Measurements from ENCODE around the gene KCNG2. TPM values are rescaled to one million over a fixed set of nuclear protein-coding genes. Genes with fewer than 3 reads are reported as not detected.

Gene KCNG2
- total RNA-seq, 1 donor from 2014 or later = not detected

- TF ChIP-seq, protein P1, sequence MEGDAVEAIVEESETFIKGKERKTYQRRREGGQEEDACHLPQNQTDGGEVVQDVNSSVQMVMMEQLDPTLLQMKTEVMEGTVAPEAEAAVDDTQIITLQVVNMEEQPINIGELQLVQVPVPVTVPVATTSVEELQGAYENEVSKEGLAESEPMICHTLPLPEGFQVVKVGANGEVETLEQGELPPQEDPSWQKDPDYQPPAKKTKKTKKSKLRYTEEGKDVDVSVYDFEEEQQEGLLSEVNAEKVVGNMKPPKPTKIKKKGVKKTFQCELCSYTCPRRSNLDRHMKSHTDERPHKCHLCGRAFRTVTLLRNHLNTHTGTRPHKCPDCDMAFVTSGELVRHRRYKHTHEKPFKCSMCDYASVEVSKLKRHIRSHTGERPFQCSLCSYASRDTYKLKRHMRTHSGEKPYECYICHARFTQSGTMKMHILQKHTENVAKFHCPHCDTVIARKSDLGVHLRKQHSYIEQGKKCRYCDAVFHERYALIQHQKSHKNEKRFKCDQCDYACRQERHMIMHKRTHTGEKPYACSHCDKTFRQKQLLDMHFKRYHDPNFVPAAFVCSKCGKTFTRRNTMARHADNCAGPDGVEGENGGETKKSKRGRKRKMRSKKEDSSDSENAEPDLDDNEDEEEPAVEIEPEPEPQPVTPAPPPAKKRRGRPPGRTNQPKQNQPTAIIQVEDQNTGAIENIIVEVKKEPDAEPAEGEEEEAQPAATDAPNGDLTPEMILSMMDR (IDR thresholded peaks at IDR 0.05; ENCODE audit: unreplicated experiment) = no peak
- H3K27me3 Mint-ChIP-seq (ENCODE audit: low read depth) = peaks cover 6% of the 10 kb centered on the region
- H3K27ac Mint-ChIP-seq = no peak overlapping the region
- no peak for DNase-seq (ENCODE audit: low spot score in 2 of 2, unreplicated experiment in 2 of 2)
- H3K4me1 Mint-ChIP-seq = peaks cover 18% of the 10 kb centered on the region
- no peak overlapping the region for H3K4me3 Mint-ChIP-seq
- H3K9me3 Mint-ChIP-seq = no peaks in the 10 kb centered on the region
- no peaks in the 10 kb centered on the region for H3K36me3 Mint-ChIP-seq
Measured at GRCh38 chr18:79852561-79853302, 55.0 kb downstream of the KCNG2 start.

- H3K27me3 Mint-ChIP-seq (ENCODE audit: low read depth) = peaks cover 6% of the 10 kb centered on the region
- H3K4me1 Mint-ChIP-seq = peaks cover 18% of the 10 kb centered on the region
- H3K36me3 Mint-ChIP-seq = no peaks in the 10 kb centered on the region
- H3K9me3 Mint-ChIP-seq = no peaks in the 10 kb centered on the region
- H3K4me3 Mint-ChIP-seq = no peak overlapping the region
- H3K27ac Mint-ChIP-seq = no peak overlapping the region
- TF ChIP-seq, protein P1 (IDR thresholded peaks at IDR 0.05; ENCODE audit: unreplicated experiment) = no peak
- no peak for DNase-seq (ENCODE audit: low spot score in 2 of 2, unreplicated experiment in 2 of 2)
Measured at GRCh38 chr18:79853303-79853992, 55.7 kb downstream of the KCNG2 start.

GRCh38 chr18:79853993-79854364, 56.2 kb downstream of the KCNG2 start:
- DNase-seq (ENCODE audit: low spot score in 2 of 2, unreplicated experiment in 2 of 2) = no peak
- Mint-ChIP-seq H3K36me3 (no peaks in the 10 kb centered on the region), H3K4me1 (peaks cover 18% of the 10 kb centered on the region), H3K27ac (no peak overlapping the region), H3K4me3 (no peak overlapping the region), H3K9me3 (no peaks in the 10 kb centered on the region), H3K27me3 (ENCODE audit: low read depth) (peaks cover 7% of the 10 kb centered on the region)
- TF ChIP-seq, protein P1 (IDR thresholded peaks at IDR 0.05; ENCODE audit: unreplicated experiment) = no peak

DNA sequence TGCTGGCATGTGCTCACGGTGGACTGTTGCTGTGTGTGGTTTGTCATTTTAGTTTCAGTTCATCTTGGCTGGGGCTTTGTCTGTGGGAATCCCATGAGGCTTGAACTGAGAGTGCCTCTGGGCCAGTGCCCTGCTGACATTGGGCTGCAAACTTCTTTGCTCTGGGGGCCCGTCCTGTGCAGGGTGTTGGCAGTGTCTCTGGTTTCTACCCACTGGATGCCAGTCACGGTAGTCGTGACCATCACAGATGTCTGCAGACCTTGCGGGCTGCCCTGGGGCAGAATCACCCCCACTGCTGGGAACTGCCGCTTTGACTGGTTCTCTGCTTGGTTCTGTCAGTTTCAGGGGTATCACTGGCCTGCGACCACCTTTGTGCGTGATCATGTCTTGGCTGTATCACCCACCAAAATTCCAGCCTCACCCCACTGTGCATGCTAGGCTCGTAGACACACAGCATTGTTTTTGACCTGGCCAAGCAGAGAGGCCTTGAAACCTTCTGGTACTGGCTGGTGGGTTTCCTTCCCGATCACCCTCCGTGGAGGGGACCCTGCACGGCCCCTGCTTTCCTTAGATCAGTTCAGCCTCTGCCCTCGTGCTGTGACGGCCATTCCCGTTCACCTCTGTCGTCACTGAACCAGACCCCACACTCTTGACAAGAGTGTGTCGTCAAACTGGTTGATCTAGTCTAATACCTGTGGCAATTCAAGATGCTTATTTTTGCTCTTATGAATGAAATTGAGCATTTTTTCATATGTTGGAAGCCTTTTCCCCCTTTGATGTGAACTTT, 57.6 kb downstream of the KCNG2 start:
- TF ChIP-seq, protein P1 (IDR thresholded peaks at IDR 0.05; ENCODE audit: unreplicated experiment) = no peak
- Mint-ChIP-seq H3K9me3 (no peaks in the 10 kb centered on the region), H3K4me3 (no peak overlapping the region)

DNA sequence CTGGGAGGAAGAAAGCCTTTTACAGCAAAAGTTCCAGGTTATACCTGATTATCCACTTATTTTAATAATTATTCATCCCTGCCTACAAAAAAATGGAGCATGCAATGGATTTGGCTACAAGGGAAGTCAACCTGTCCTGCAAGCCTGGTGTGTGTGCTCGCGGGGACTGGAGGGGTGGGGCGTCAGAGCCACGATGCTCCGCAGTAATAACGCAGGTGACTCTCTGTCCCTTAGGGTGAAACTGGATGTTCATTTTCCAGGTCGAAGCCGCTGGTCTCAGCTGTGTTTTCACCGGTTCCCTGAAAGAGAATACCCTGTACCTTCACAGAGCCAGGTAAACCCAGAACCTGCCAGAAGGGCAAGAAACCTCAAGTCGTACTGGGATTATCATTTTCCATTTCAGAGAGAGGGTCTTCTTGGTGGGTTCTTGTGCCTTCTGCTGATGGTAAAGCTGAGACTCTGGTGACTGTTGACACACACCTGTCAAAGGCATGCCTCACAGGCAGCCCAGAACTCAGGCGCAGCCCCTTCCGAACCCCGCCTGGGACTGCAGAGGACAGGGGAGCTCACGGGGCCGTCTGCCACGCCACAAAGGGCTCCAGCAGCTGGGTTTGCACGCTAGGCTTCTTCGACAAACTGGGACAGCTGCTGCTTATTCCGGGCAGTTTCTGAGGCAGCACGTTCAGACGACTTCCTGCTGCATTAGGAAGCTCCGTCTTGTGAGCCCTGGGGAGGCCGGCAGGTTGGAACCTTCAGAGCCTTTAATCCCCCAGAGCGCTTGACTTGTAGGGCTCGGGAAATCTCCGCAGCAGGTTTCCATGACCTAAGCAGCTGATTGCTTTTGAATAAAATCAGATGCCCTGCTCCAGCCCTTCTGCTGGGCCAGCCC, 58.6 kb downstream of the KCNG2 start:
- TF ChIP-seq, protein P1 (IDR thresholded peaks at IDR 0.05; ENCODE audit: unreplicated experiment) = no peak
- Mint-ChIP-seq H3K4me1 (peaks cover 18% of the 10 kb centered on the region), H3K27me3 (ENCODE audit: low read depth) (peaks cover 18% of the 10 kb centered on the region), H3K9me3 (peaks cover 7% of the 10 kb centered on the region), H3K4me3 (no peak overlapping the region), H3K27ac (peak overlapping the region; percentile 17), H3K36me3 (no peaks in the 10 kb centered on the region)
- no peak for DNase-seq (ENCODE audit: low spot score in 2 of 2, unreplicated experiment in 2 of 2)

More for the DNA sequence above, 57.6 kb downstream of the KCNG2 start:
- Mint-ChIP-seq H3K27ac (peak overlapping the region; percentile 17), H3K4me1 (peaks cover 18% of the 10 kb centered on the region), H3K36me3 (no peaks in the 10 kb centered on the region), H3K27me3 (ENCODE audit: low read depth) (peaks cover 11% of the 10 kb centered on the region)
- DNase-seq (ENCODE audit: low spot score in 2 of 2, unreplicated experiment in 2 of 2) = no peak

Data from mesothelial cell of epicardium (in vitro differentiated cells).